HG03025 (cell line): ENCODE measurements around the gene OR4C16.
A peak's percentile ranks its signal among the peaks of the same experiment; 100 is the strongest.

Experiments used
- ATAC-seq: cut with Tn5 transposase; IDR thresholded peaks from one replicate; pipeline ENCODE4 v1.9.1; 2021; ENCODE audit warnings: mild to moderate bottlenecking, moderate library complexity; ENCODE audit not compliant: unreplicated experiment, low FRiP score

Gene OR4C16

GRCh38 chr11:55571828-55572227, at the start of gene OR4C16:
TSS of gene OR4C16 (plus strand) at chr11:55572128. CDS start at chr11:55572128, 0 bp downstream.
- ATAC-seq: no peak

- no peak for ATAC-seq
Observed at GRCh38 chr11:55554169-55554568, 17.8 kb upstream of the OR4C16 start, which contains the start of gene OR4C15. TSS of gene OR4C15 (plus strand) at chr11:55554469. CDS start at chr11:55554469, 0 bp downstream.

GRCh38 chr11:55572548-55572947, 620 bp downstream of the OR4C16 start:
- peak; percentile 55 for ATAC-seq

GRCh38 chr11:55607545-55607944, 35.6 kb downstream of the OR4C16 start, which contains the start of gene OR4C11:
TSS of gene OR4C11 (minus strand) at chr11:55607645. CDS start at chr11:55604373, 3,272 bp downstream.
- ATAC-seq: no peak
